Stimulated activated CD4-positive, alpha-beta T cell treated with anti-CD3 and anti-CD28 coated beads, Interleukin-4, amount 100 ng/mL, for 4 hours (primary cell): ENCODE measurements around the gene ACOX2.

Experiments used
- DNase-seq, 2 experiments: peaks; one replicate each; pipeline ENCODE4 v3.0.0-alpha.2; 2020

The ACOX2 gene

GRCh38 chr3:58536501-58537411, at the start of gene ACOX2:
Gene ACOX2 (minus strand): TSS chr3:58537190. CDS start chr3:58535106, 2,084 bp downstream.
- no peak for DNase-seq

GRCh38 chr3:58585994-58586393, 49.0 kb upstream of the ACOX2 start:
- DNase-seq = no peak

- peak; percentile 32 to 44 for DNase-seq
Observed at GRCh38 chr3:58585005-58585786, 48.2 kb upstream of the ACOX2 start.

- DNase-seq = no peak
Observed at GRCh38 chr3:58584690-58585004, 47.7 kb upstream of the ACOX2 start.

- DNase-seq = no peak
Observed at GRCh38 chr3:58581328-58582091, 44.5 kb upstream of the ACOX2 start.

GRCh38 chr3:58580826-58581327, 43.9 kb upstream of the ACOX2 start:
- DNase-seq = no peak

- no peak for DNase-seq
Observed at GRCh38 chr3:58578873-58579272, 41.9 kb upstream of the ACOX2 start.

GRCh38 chr3:58577269-58577821, 40.4 kb upstream of the ACOX2 start, which contains the start of gene FAM107A:
Gene FAM107A (minus strand): TSS chr3:58577391. CDS start chr3:58569860, 7,531 bp downstream.
- DNase-seq = no peak

GRCh38 chr3:58576716-58577115, 39.7 kb upstream of the ACOX2 start:
- DNase-seq = no peak

- DNase-seq = no peak
Observed at GRCh38 chr3:58575971-58576652, 39.1 kb upstream of the ACOX2 start.

GRCh38 chr3:58574682-58575081, 37.7 kb upstream of the ACOX2 start:
- DNase-seq = no peak

- DNase-seq = no peak
Observed at GRCh38 chr3:58574106-58574505, 37.1 kb upstream of the ACOX2 start.

GRCh38 chr3:58573640-58574039, 36.6 kb upstream of the ACOX2 start:
- no peak for DNase-seq

GRCh38 chr3:58572634-58573230, 35.7 kb upstream of the ACOX2 start:
- no peak for DNase-seq

- DNase-seq = no peak
Observed at GRCh38 chr3:58572013-58572633, 35.1 kb upstream of the ACOX2 start.

GRCh38 chr3:58570851-58571250, 33.9 kb upstream of the ACOX2 start:
- DNase-seq = no peak

- no peak for DNase-seq
Observed at GRCh38 chr3:58569287-58570001, 32.5 kb upstream of the ACOX2 start.

- DNase-seq = peak; percentile 47 to 72
Observed at GRCh38 chr3:58568572-58569286, 31.7 kb upstream of the ACOX2 start.

GRCh38 chr3:58567251-58567515, 30.2 kb upstream of the ACOX2 start:
- no peak for DNase-seq
